Frontal cortex (tissue), 4 donors: Measurements from ENCODE around the gene SRSF8. TPM values are rescaled to one million over a fixed set of nuclear protein-coding genes. Genes with fewer than 3 reads are reported as not detected.
"Not testable (repeated sequence)": the region's sequence is repeated elsewhere in the genome, so short reads cannot be mapped to it uniquely, and the experiment has no call there.

Source experiments
- DNase-seq, 2 donors: peaks; one replicate each; pipeline ENCODE4 v3.0.0; 2012; ENCODE audit warnings: low spot score in 2 of 2
- FAIRE-seq: peaks from 2 replicates; lab custom pipeline; 2012; peaks lifted over from hg19 to GRCh38; lab: Jason Lieb, UNC
- total RNA-seq: library from RNA; depleted of rRNA; stranded (reverse); fragments of >200 nt; gene quantifications from one replicate; pipeline ENCODE4 v1.2.3, GENCODE V29; 2014
- donor health status: control.
- donor health status: control.
- donor health status: control.

SRSF8 gene
- total RNA-seq = 20.0 TPM

- FAIRE-seq (no peak), DNase-seq (no peak)
These were observed at the start of gene SRSF8 for GRCh38 chr11:95066716-95067038. Gene SRSF8 (plus strand): TSS chr11:95066919. CDS start chr11:95067227, 308 bp downstream.

- not testable (repeated sequence) for FAIRE-seq, DNase-seq
These were observed 45.3 kb upstream of the SRSF8 start for GRCh38 chr11:95021468-95021867.

GRCh38 chr11:95024958-95025357 is 41.8 kb upstream of the SRSF8 start, which contains the start of gene KDM4E:
Gene KDM4E (plus strand): TSS chr11:95025258. CDS start chr11:95025558, 300 bp downstream.
- FAIRE-seq = no peak
- DNase-seq = no peak

GRCh38 chr11:95025594-95025993 is 41.1 kb upstream of the SRSF8 start:
- FAIRE-seq, DNase-seq: not testable (repeated sequence)

GRCh38 chr11:95028357-95028756 is 38.4 kb upstream of the SRSF8 start:
- no peak for FAIRE-seq
- DNase-seq = no peak

GRCh38 chr11:95033051-95033450 is 33.7 kb upstream of the SRSF8 start:
- FAIRE-seq (no peak), DNase-seq (no peak)

GRCh38 chr11:95035316-95035715 is 31.4 kb upstream of the SRSF8 start:
- FAIRE-seq = no peak

GRCh38 chr11:95037356-95038035 is 29.2 kb upstream of the SRSF8 start:
- FAIRE-seq, DNase-seq: not testable (repeated sequence)

More at GRCh38 chr11:95035316-95035715, 31.4 kb upstream of the SRSF8 start:
- no peak for DNase-seq

- no peak for FAIRE-seq
- no peak for DNase-seq
These were observed 24.5 kb upstream of the SRSF8 start for GRCh38 chr11:95042239-95042638.

- FAIRE-seq (no peak), DNase-seq (no peak)
These were observed 23.8 kb upstream of the SRSF8 start for GRCh38 chr11:95042906-95043305.

GRCh38 chr11:95044010-95044409 is 22.7 kb upstream of the SRSF8 start:
- no peak for DNase-seq

GRCh38 chr11:95045812-95046211 is 20.9 kb upstream of the SRSF8 start:
- FAIRE-seq = no peak

More at GRCh38 chr11:95044010-95044409, 22.7 kb upstream of the SRSF8 start:
- no peak for FAIRE-seq

GRCh38 chr11:95049122-95049521 is 17.6 kb upstream of the SRSF8 start, which contains the start of gene KDM4F:
Gene KDM4F (plus strand): TSS chr11:95049422.
- FAIRE-seq, DNase-seq: not testable (repeated sequence)

More at GRCh38 chr11:95045812-95046211, 20.9 kb upstream of the SRSF8 start:
- DNase-seq = no peak

GRCh38 chr11:95050595-95051202 is 16.0 kb upstream of the SRSF8 start:
- FAIRE-seq = no peak
- no peak for DNase-seq

- DNase-seq (no peak), FAIRE-seq (no peak)
These were observed 12.4 kb upstream of the SRSF8 start for GRCh38 chr11:95054356-95054755.

- no peak for DNase-seq
- no peak for FAIRE-seq
These were observed 11.3 kb upstream of the SRSF8 start for GRCh38 chr11:95055283-95055897.

GRCh38 chr11:95057959-95058358 is 8.8 kb upstream of the SRSF8 start:
- FAIRE-seq = no peak
- no peak for DNase-seq

GRCh38 chr11:95058621-95059020 is 8.1 kb upstream of the SRSF8 start:
- no peak for DNase-seq
- FAIRE-seq = no peak

- DNase-seq = no peak
- FAIRE-seq = no peak
These were observed 7.7 kb upstream of the SRSF8 start for GRCh38 chr11:95059046-95059445.

- DNase-seq (no peak), FAIRE-seq (no peak)
These were observed 1.4 kb upstream of the SRSF8 start for GRCh38 chr11:95065336-95065735.
